Neuron (in vitro differentiated cells): ENCODE results near the gene CHTF18.

Experiments used
- H2AFZ ChIP-seq: one replicate; pipeline ENCODE4 v1.6.1; 2013; ENCODE audit warnings: low read depth, mild to moderate bottlenecking, inconsistent platforms, low read length, moderate library complexity
- H3K27me3 ChIP-seq: one replicate; pipeline ENCODE4 v1.6.1; 2013; ENCODE audit warnings: low read length; ENCODE audit not compliant: insufficient read depth
- H3K36me3 ChIP-seq: one replicate; pipeline ENCODE4 v1.6.1; 2013; ENCODE audit warnings: low read length; ENCODE audit not compliant: insufficient read depth
- H3K4me1 ChIP-seq: one replicate; pipeline ENCODE4 v1.6.1; 2013; ENCODE audit warnings: low read length; ENCODE audit not compliant: insufficient read depth
- H3K4me3 ChIP-seq: 2 replicates; pipeline ENCODE4 v1.5.1; 2013; ENCODE audit warnings: mild to moderate bottlenecking, low read length, moderate library complexity
- H3K9me3 ChIP-seq: one replicate; pipeline ENCODE4 v1.6.1; 2013; ENCODE audit warnings: low read length

The CHTF18 gene

DNA sequence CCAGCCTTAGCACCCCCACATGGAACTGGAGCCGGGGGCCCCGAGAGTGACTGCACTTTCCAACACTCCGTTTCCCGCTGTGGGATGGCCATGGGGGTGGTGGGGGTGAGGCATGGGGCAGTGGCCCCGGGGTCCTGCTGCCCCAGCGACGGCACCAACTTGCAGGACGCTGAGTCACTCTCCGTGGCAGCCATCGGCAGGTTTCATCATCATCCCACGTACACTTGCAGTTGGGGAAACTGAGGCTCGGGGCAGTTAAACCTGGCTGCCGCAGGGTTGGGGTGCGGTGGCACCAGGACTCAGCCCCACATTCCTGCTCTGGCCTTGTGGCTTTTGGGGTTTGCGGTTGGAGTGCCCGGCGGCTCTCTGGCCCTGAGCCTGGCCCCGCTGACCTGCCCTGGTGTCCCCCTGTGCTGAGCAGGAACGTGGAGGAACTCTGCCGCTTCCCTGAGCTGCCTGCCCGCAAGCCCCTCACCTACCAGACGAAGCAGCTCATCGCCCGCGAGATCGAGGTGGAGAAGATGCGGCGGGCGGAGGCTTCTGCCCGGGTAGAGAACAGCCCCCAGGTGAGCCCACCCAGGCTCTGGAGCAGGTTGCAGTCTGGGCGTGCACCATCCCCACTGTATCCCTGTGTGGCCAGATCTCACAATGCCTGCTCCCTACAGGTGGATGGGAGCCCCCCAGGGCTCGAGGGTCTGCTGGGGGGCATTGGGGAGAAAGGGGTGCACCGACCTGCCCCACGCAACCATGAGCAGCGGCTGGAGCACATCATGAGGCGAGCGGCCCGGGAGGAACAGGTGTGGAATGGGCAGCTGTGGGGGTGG is 8.1 kb downstream of the CHTF18 start:
- peaks cover 10% of the 10 kb centered on the region for H3K27me3 ChIP-seq
- peaks cover 39% of the 10 kb centered on the region for H3K36me3 ChIP-seq
- H3K4me1 ChIP-seq = peaks cover 9% of the 10 kb centered on the region
- H3K4me3 ChIP-seq = no peak overlapping the region
- H3K9me3 ChIP-seq = no peaks in the 10 kb centered on the region
- H2AFZ ChIP-seq = no peak overlapping the region

DNA sequence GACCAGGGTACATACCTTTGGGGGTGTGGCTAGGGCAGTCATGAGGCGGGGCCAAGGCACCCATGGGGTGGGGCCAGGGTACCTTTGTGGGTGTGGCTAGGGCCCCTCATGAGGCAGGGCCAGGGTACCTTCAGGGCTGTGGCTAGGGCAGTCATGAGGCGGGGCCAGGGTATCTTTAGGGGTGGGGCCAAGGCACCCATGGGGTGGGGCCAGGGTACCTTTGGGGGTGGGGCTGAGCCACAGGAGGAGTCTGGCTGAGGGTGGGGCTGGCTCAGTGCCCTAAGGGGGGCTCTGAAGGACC is 8.7 kb downstream of the CHTF18 start:
- Histone ChIP-seq H3K27me3 (peaks cover 10% of the 10 kb centered on the region), H3K36me3 (peaks cover 33% of the 10 kb centered on the region), H2AFZ (no peak overlapping the region), H3K4me1 (peaks cover 9% of the 10 kb centered on the region), H3K9me3 (no peaks in the 10 kb centered on the region), H3K4me3 (no peak overlapping the region)

DNA sequence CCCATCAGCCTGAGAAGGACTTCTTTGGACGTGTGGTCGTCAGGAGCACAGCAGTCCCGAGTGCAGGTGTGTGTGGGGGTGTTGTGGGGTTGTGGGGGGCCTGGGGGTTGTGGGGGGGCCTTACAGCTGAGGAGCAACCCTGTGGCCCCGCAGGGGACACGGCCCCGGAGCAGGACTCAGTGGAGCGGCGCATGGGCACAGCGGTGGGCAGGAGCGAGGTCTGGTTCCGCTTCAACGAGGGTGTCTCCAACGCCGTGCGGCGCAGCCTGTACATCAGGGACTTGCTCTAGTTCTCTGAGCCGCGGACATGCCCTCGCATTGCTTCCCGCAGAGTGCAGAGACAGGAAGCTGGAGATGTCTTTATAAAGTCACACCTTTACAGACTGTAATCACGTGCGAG is 9.3 kb downstream of the CHTF18 start:
- H2AFZ ChIP-seq = no peak overlapping the region
- no peak overlapping the region for H3K4me3 ChIP-seq
- H3K27me3 ChIP-seq = peaks cover 10% of the 10 kb centered on the region
- peaks cover 9% of the 10 kb centered on the region for H3K4me1 ChIP-seq
- no peaks in the 10 kb centered on the region for H3K9me3 ChIP-seq
- peaks cover 28% of the 10 kb centered on the region for H3K36me3 ChIP-seq

DNA sequence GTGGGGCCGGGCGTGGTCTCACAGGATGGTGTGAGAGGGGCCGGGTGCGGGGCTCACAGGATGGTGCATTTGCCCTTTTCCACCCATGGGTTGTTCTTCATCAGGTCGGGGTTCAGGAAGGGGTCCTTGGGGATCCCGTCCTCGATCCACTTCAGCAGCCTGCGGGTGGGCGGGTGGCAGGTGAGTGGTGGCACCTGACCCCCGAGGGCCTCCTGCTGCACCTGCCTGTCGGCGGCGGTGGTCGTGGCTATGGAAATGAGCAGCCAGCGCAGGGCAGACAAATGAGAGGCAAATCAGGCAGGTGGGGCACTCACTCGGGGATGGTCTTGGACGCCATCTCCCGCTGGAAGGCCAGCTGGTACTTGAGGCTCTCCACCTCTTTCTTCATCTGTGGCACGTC is 10.2 kb downstream of the CHTF18 start:
- H3K9me3 ChIP-seq = no peaks in the 10 kb centered on the region
- no peak overlapping the region for H2AFZ ChIP-seq
- peaks cover 9% of the 10 kb centered on the region for H3K4me1 ChIP-seq
- H3K36me3 ChIP-seq = peaks cover 21% of the 10 kb centered on the region
- H3K4me3 ChIP-seq = no peak overlapping the region
- H3K27me3 ChIP-seq = peaks cover 10% of the 10 kb centered on the region

DNA sequence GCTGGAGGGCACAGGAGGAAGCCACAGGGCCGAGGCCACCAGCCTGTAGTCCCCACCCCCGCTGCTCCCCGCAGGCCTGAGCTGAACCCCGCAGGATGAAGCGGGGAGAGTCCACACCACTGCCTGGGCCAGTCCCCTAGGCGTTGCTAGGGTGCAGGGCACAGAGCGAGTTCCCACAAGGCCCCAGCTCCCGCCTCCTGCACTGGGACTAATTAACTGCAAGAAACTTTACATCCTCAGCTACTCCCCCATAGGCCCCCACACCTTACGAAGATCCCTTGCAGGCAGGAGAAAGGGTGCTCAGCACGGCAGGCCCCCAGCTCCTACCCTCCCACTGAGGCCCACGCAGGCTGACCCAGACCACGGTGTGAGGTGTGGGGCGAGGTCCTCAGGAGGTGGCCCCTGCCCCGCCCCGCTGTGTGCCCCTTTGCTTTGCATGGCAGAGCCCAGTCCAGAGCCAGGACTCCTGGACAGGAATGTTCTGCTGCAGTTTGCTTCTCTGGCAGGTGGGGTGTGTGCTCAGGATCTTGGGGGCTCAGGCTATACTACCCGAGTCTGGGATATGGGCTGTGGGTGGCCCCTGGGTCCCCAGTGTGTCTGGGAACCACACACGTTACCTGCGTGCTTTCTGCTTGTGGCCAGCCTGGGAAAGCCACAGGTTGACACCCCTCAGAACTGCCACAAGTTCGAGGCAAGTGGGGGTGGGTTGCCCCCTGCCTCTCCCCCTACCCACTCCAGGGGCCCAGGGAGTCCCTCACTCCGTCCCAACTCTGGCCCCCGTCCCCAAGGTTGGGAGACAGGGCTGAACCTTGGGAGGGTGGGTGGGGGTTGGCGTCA is 10.9 kb downstream of the CHTF18 start:
- H3K4me1 ChIP-seq = peaks cover 9% of the 10 kb centered on the region
- peaks cover 18% of the 10 kb centered on the region for H3K36me3 ChIP-seq
- H3K9me3 ChIP-seq = no peaks in the 10 kb centered on the region
- peaks cover 10% of the 10 kb centered on the region for H3K27me3 ChIP-seq
- no peak overlapping the region for H2AFZ ChIP-seq
- no peak overlapping the region for H3K4me3 ChIP-seq

DNA sequence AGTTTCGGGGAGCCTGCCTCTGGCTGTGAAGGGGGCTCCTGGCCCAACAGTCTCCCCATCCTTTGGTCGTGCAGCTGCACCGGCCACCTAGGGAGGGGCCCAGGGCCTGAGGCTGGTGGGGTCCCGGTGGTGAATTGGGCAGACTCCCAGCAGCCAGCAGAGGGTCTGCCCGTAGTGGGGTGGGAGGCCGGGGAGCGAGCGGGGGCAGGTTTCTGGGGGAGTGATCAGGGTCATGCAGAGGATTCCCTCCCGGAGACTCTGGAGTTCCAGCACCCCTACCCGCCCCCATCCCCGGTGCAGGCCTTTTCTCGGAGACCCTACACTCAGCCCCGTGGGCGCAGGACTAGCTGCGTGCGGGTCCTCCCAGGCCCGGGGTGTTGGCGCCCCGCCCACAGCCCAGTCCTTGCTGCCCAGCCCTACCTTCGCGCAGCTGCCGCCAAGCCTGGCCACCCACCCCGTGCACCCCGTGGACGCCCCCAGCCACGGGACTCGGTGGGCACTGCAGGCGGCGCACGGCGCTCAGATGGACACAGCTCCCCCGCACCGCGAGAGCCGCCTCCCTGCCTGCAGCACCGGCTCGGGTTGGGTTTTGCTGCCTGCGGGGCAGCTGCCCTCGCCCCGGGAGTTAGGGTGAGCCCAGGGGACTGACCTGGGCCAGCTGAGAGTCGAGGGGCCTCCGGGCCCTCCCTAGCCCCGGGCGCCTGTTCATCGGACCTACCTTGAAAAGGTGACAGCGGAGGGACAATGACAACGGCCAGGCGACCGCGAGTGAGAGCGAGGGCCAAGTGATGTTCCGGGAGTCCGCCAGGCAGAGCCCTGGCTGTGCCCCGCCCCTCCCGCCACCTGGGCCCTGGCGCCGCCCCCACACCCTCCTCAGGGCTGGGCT is 11.8 kb downstream of the CHTF18 start, which contains the start of gene GNG13:
GNG13 (minus strand) TSS at position 787 of the 886 bp plus-strand sequence. CDS start 1,657 bp downstream, outside the sequence.
- peaks cover 9% of the 10 kb centered on the region for H3K4me1 ChIP-seq
- H3K9me3 ChIP-seq = no peaks in the 10 kb centered on the region
- H3K4me3 ChIP-seq = no peak within 1 kb of the TSS
- peaks cover 10% of the 10 kb centered on the region for H3K27me3 ChIP-seq
- no peak within 1 kb of the TSS for H2AFZ ChIP-seq
- peaks cover 12% of the 10 kb centered on the region for H3K36me3 ChIP-seq

DNA sequence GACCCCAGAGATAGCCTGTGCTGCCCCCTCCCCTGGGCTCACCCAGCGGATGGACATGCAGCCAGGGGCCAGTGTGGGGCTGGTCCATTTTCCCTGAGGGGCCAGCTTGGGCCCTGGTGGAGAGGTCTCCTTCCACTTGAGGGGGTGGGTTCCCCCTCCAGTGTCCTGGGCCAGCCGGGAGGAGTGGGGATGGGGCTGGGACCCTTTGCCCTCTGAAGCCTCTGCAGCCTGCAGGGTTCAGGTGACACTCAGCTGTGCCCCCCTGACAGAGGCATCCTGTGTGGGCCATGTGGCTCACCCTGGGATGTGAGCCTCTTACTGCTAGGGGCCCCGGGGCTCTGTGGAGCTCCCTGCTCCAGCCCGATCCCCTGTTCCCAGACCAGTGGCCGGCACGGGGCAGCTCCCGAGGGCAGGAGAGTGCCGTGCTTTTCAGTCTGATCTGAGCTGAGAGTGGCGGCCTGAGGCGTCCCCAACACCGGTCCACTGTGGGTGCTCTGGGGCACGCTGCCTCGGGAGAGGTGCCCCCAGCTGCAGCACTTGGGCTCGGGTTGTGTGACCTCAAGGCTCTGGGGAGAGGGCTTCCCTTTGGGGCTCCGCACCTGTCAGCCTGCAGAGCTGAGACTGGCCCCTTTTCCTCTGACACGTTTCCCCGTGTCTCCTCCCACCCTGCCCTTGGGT is 12.6 kb downstream of the CHTF18 start:
- Histone ChIP-seq H3K36me3 (peaks cover 9% of the 10 kb centered on the region), H3K4me1 (peaks cover 9% of the 10 kb centered on the region), H3K4me3 (no peak overlapping the region), H3K27me3 (peaks cover 10% of the 10 kb centered on the region), H3K9me3 (no peaks in the 10 kb centered on the region), H2AFZ (no peak overlapping the region)

DNA sequence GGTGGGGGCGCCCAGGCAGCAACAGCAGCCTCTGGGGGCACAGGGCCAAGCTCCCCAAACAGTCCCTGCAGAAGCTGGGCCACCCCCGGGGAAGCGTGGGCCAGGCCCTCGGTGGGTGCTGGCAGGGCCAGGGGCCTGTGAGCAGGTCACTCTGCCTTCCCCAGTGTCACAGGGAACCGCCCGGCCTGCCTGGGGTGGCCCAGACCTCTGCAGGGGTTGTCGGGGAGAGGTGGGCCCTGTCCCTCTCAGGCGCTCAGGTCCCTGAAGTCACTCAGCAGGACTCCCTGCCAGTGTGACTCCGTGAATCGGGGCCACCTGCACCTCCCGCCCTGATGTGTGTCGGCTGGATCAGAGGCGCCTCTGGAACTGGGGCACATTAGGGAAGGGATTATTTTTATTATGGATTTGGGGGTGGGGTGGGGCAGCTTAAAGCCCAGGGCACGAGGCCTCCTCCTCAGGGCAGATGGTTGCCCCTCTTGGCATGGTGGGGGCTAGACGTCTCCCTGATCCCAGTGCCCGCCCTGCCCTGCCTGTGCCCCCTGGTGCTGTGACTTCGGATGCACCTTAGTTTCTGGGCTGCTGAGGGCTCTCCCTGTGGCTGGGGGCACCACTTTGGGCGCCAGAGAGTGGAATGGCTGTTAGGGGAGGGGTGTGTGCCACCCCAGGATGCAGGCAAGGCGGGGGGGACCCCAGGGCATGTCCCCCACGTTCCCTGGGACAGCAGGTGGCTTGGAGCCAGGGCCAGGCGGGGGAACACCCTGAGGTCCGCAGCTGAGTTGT is 13.4 kb downstream of the CHTF18 start:
- H3K27me3 ChIP-seq = peaks cover 10% of the 10 kb centered on the region
- H2AFZ ChIP-seq = no peak overlapping the region
- H3K9me3 ChIP-seq = no peaks in the 10 kb centered on the region
- peaks cover 9% of the 10 kb centered on the region for H3K4me1 ChIP-seq
- peaks cover 2% of the 10 kb centered on the region for H3K36me3 ChIP-seq
- no peak overlapping the region for H3K4me3 ChIP-seq

DNA sequence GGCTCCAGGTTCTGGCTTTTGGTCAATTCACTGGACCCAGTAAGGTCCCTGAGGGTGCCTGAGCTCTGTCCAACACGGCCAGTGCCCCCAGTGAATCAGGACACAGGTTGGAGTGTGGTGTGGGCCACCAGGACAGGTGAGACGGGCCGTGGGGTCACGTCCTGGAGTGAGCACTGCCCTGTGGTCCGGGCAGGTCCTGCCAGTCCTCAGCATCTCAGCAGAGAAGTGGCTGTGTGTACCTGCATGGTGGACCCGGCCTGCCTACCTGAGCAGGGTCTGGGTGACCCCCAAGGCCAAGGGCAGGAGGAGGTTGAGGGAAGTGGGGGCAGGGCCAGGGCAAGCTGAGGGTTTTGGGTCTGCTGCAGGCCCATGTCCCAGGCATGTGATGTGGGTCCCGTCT is 14.0 kb downstream of the CHTF18 start:
- peaks cover 10% of the 10 kb centered on the region for H3K27me3 ChIP-seq
- H3K36me3 ChIP-seq = no peaks in the 10 kb centered on the region
- H3K4me3 ChIP-seq = no peak overlapping the region

DNA sequence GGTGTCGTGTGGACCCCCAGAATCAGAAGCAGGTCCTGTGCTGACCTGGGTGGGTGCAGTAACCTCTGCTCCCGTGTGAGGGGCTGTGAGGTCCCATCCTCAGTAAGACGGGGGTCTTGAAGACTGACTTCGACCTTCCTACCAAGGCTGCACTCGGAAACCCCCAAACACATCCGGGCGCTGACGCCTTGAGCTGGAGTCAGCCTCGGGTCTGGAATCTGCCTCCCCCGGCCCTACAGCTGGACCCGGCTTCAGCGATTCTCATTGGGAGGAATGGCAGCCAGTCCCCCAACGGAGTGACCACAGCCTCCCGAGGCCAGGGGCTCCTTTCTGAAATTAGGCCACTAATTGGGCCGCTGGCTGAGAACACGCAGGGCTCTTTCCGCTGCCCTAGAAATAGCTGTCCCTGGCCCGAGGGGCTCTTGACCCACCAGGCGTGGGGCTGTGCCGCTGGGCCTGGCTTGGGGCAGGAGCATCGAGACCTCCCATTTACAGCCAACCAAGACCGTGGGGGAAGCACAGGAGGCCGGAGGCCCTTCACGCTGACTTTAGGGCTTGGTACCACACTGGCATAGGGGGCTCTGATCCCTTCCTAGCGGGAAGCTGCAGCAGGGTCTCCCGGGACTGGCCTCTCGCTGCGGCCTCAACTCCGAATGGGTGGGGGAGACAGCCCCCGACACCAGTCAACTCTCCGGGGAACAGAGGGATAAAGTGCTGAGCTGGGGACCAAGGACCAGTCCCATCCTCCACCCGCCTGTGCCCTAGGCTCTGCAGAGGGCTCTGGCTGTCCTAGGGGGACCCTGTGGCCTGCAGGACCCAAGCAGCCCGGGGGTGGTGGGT is 14.7 kb downstream of the CHTF18 start:
- Histone ChIP-seq H3K4me1 (peaks cover 9% of the 10 kb centered on the region), H3K9me3 (no peaks in the 10 kb centered on the region), H3K27me3 (peaks cover 10% of the 10 kb centered on the region), H2AFZ (no peak overlapping the region), H3K36me3 (no peaks in the 10 kb centered on the region), H3K4me3 (no peak overlapping the region)

More for the DNA sequence above, 14.0 kb downstream of the CHTF18 start:
- Histone ChIP-seq H3K4me1 (peaks cover 9% of the 10 kb centered on the region), H2AFZ (no peak overlapping the region), H3K9me3 (no peaks in the 10 kb centered on the region)

DNA sequence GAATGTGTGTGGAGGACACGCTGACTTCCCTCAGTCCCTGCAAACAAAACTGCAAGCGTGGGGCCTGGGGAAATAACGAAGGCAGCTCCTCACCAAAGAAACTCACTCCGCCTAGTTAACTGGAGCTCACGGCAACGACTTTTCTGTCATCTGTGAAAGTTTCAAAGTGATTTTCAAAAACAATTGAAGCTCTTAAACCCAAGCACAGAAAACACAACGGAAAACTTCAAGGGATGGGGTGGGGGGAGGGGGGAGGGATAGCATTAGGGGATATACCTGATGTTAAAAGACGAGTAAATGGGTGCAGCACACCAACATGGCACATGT is 15.3 kb downstream of the CHTF18 start:
- no peak overlapping the region for H3K4me3 ChIP-seq
- no peaks in the 10 kb centered on the region for H3K9me3 ChIP-seq
- peaks cover 10% of the 10 kb centered on the region for H3K27me3 ChIP-seq
- H2AFZ ChIP-seq = no peak overlapping the region
- H3K36me3 ChIP-seq = no peaks in the 10 kb centered on the region
- H3K4me1 ChIP-seq = peaks cover 9% of the 10 kb centered on the region
